WTC11 (cell line): ENCODE data around the gene PPP1R16B. TPM values are rescaled to one million over a fixed set of nuclear protein-coding genes. Genes with fewer than 3 reads are reported as not detected.
A peak's percentile ranks its signal among the peaks of the same experiment; 100 is the strongest.

Experiments used
- ATAC-seq: fragments of 200-7000 bp; cut with Tn5 transposase; 2 replicates; pipeline ENCODE4 v1.10.0; 2021; ENCODE audit warnings: mild to moderate bottlenecking, moderate library complexity
- CTCF ChIA-PET: fragments of 300-600 bp; sonication (Branson Sonifier 250); formaldehyde crosslinking; loops from one replicate; lab custom pipeline; 2021; ENCODE audit warnings: antibody characterized with exemption; lab: Charles Lee
- POLR2A ChIA-PET: fragments of 350-600 bp; sonication (Branson Sonifier 250); formaldehyde crosslinking; loops from one replicate; lab custom pipeline; 2021; ENCODE audit warnings: antibody characterized with exemption; lab: Charles Lee
- DNase-seq: peaks from one replicate; pipeline ENCODE4 v3.0.0; 2021; ENCODE audit warnings: low spot score
- H3K27ac Mint-ChIP-seq: 2 replicates; pipeline ENCODE4 v1.8.0; 2021; ENCODE audit warnings: mixed read lengths
- H3K27me3 Mint-ChIP-seq: 2 replicates; pipeline ENCODE4 v1.8.0; 2021; ENCODE audit warnings: low read depth, mild to moderate bottlenecking, moderate library complexity, mixed read lengths
- H3K36me3 Mint-ChIP-seq: 2 replicates; pipeline ENCODE4 v1.8.0; 2021; ENCODE audit warnings: mixed read lengths
- H3K4me1 Mint-ChIP-seq: 2 replicates; pipeline ENCODE4 v1.8.0; 2022; ENCODE audit warnings: mixed read lengths
- H3K4me3 Mint-ChIP-seq: 2 replicates; pipeline ENCODE4 v1.8.0; 2021; ENCODE audit warnings: mild to moderate bottlenecking, moderate library complexity, mixed read lengths
- H3K9me3 Mint-ChIP-seq: 2 replicates; pipeline ENCODE4 v1.8.0; 2021; ENCODE audit warnings: mixed read lengths
- CREM ChIP-seq: sonication (generic); formaldehyde crosslinking; IDR thresholded peaks from 2 replicates; pipeline ENCODE4 v1.8.1; 2022; ENCODE audit warnings: mild to moderate bottlenecking, missing genetic modification reagents, moderate library complexity
- ELF4 ChIP-seq: sonication (generic); formaldehyde crosslinking; IDR thresholded peaks from 2 replicates; pipeline ENCODE4 v1.8.1; 2022; ENCODE audit warnings: low read depth, mild to moderate bottlenecking, moderate library complexity, missing genetic modification reagents
- FOXJ3 ChIP-seq: sonication (generic); formaldehyde crosslinking; IDR thresholded peaks from 2 replicates; pipeline ENCODE4 v1.9.0; 2021; ENCODE audit warnings: missing genetic modification reagents, mild to moderate bottlenecking, borderline replicate concordance
- KAT7 ChIP-seq: sonication (generic); formaldehyde crosslinking; IDR thresholded peaks from 2 replicates; pipeline ENCODE4 v1.8.1; 2023; ENCODE audit warnings: missing genetic modification reagents, mild to moderate bottlenecking, borderline replicate concordance
- NR2C2 ChIP-seq: sonication (generic); formaldehyde crosslinking; IDR thresholded peaks from 2 replicates; pipeline ENCODE4 v1.8.0; 2022; ENCODE audit warnings: mild to moderate bottlenecking, missing genetic modification reagents
- SOX15 ChIP-seq: fragments of 250-450 bp; sonication (Bioruptor Pico); IDR thresholded peaks from 2 replicates; pipeline ENCODE4 v1.9.0; 2021; ENCODE audit warnings: mild to moderate bottlenecking
- TCF7 ChIP-seq: sonication (generic); formaldehyde crosslinking; IDR thresholded peaks from 2 replicates; pipeline ENCODE4 v1.8.0; 2022; ENCODE audit warnings: mild to moderate bottlenecking, low read depth, missing genetic modification reagents, moderate library complexity
- TEAD1 ChIP-seq: sonication (generic); formaldehyde crosslinking; IDR thresholded peaks from 2 replicates; pipeline ENCODE4 v1.8.0; 2022; ENCODE audit warnings: mild to moderate bottlenecking, missing genetic modification reagents
- ZNF138 ChIP-seq: sonication (generic); formaldehyde crosslinking; conservative IDR thresholded peaks from 2 replicates; pipeline ENCODE4 v1.8.1; 2022; ENCODE audit warnings: mild to moderate bottlenecking, moderate library complexity, missing genetic modification reagents
- ZNF317 ChIP-seq: sonication (generic); formaldehyde crosslinking; IDR thresholded peaks from 2 replicates; pipeline ENCODE4 v1.8.1; 2023; ENCODE audit warnings: low read depth, mild to moderate bottlenecking, moderate library complexity, missing genetic modification reagents, borderline replicate concordance
- ZNF423 ChIP-seq: fragments of 250-450 bp; sonication (Bioruptor Pico); IDR thresholded peaks from 2 replicates; pipeline ENCODE4 v2.1.2; 2022; ENCODE audit warnings: mild to moderate bottlenecking, moderate library complexity
- ZNF512 ChIP-seq: sonication (generic); formaldehyde crosslinking; IDR thresholded peaks from 2 replicates; pipeline ENCODE4 v1.8.1; 2022; ENCODE audit warnings: missing genetic modification reagents, borderline replicate concordance
- ZNF671 ChIP-seq: fragments of 250-450 bp; sonication (Bioruptor Pico); IDR thresholded peaks from 2 replicates; pipeline ENCODE4 v1.8.0; 2021; ENCODE audit warnings: mild to moderate bottlenecking
- total RNA-seq: library from RNA; stranded (reverse); gene quantifications from 3 replicates; pipeline ENCODE4 v1.2.3, GENCODE V29; 2021
- TF ChIP-seq, protein P1 (sequence below): fragments of 250-450 bp; sonication (Bioruptor Pico); IDR thresholded peaks from 2 replicates; pipeline ENCODE4 v1.9.0; 2021; ENCODE audit warnings: moderate library complexity, mild to moderate bottlenecking, inconsistent platforms, borderline replicate concordance
- TF ChIP-seq, protein P2 (sequence below): fragments of 250-450 bp; sonication (Bioruptor Pico); IDR thresholded peaks from 2 replicates; pipeline ENCODE4 v1.9.0; 2021; ENCODE audit warnings: mild to moderate bottlenecking, borderline replicate concordance
- TF ChIP-seq, protein P3 (sequence below): sonication (generic); formaldehyde crosslinking; IDR thresholded peaks from 2 replicates; pipeline ENCODE4 v1.8.1; 2023; ENCODE audit warnings: mild to moderate bottlenecking, moderate library complexity, missing genetic modification reagents

The PPP1R16B gene
- total RNA-seq, 1 experiment from 2014 or later = 12.0 TPM

- TF ChIP-seq, protein P1, sequence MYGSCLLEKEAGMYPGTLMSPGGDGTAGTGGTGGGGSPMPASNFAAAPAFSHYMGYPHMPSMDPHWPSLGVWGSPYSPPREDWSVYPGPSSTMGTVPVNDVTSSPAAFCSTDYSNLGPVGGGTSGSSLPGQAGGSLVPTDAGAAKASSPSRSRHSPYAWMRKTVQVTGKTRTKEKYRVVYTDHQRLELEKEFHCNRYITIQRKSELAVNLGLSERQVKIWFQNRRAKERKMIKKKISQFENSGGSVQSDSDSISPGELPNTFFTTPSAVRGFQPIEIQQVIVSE (CRISPR knock-in tag) = no peak
- no peak for TF ChIP-seq KAT7
- TF ChIP-seq ZNF317 (CRISPR knock-in tag) = no peak
- TF ChIP-seq, all 79 proteins: peak for 0
Observed at GRCh38 chr20:38811769-38812168, 6.3 kb downstream of the PPP1R16B start (continued).

DNA sequence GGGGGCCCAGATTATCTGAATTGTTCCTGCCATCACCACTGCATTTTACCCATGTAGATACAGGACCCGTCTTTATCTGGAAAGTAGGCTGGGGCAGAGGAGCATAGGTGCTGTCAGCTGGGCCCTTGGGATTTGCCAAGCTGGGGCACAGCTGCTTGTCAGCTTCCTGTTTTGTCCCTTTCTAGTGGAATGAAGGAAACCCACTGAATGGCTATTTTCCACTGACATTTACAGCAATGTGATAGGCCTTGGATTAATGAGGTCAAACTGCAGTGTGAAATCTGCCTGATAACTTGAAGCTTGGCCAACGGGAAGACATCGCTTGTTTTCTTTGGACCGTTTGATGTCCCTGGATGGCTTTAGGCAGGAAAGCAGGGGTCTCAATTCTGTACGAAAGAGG, 6.7 kb downstream of the PPP1R16B start:
- peaks cover 41% of the 10 kb centered on the region for H3K4me1 Mint-ChIP-seq
- H3K4me3 Mint-ChIP-seq = no peak overlapping the region
- no peak overlapping the region for H3K27ac Mint-ChIP-seq
- H3K27me3 Mint-ChIP-seq = peaks cover 18% of the 10 kb centered on the region
- CTCF ChIA-PET = no interaction called here
- ATAC-seq (no peak), DNase-seq (no peak)
- TF ChIP-seq TCF7 (CRISPR knock-in tag) = no peak
- H3K36me3 Mint-ChIP-seq = peaks cover 2% of the 10 kb centered on the region; the same call in 1 of the 2 replicates
- POLR2A ChIA-PET = no interaction called here
- no peaks in the 10 kb centered on the region for H3K9me3 Mint-ChIP-seq

DNA sequence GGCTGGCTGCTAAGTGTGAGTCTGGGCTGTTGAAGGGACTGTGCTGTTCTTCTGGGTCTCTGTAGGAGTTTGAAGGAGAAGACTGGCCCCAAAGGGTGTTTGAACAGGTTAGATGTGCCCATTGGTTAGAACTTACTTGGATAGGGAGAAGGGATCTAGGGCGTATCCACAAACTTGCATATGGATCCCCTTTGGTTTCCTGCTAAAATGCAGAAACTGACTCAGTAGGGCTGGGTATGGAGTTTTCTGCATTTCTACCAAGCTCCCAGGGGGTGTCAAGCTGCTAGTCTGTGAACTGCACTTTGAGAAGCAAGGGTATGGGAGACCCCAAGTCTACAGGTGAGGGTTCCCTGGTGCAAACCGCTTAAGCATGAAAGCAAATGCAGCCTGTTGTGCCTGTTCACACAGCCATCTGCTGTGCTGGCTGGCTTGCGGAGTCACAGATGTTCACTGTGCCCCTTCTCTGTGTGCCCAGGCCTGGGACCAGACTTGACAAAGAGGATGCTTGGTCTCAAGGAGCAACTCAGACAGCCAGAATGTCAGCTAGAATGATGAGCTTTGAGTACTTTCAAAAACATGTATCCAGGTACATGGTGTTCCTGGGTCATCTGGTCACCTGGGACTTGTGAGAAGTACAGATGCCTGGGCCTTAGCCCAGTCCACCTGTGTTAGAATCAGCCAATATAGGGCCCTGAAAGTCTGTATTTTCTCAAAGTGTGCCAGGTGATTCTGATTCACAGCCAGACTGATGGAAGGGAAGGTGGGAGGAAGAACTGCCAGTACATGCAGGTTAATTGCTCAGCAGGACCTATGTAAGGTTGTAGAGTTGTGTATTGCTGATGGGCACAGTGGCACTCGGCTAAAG, 7.4 kb downstream of the PPP1R16B start:
- peaks cover 2% of the 10 kb centered on the region; the same call in 1 of the 2 replicates for H3K36me3 Mint-ChIP-seq
- no peaks in the 10 kb centered on the region for H3K9me3 Mint-ChIP-seq
- ChIA-PET POLR2A (no interaction called here), CTCF (no interaction called here)
- H3K4me3 Mint-ChIP-seq = no peak overlapping the region
- H3K27me3 Mint-ChIP-seq = peaks cover 11% of the 10 kb centered on the region
- ATAC-seq = no peak
- H3K4me1 Mint-ChIP-seq = peaks cover 41% of the 10 kb centered on the region
- no peak for DNase-seq
- TF ChIP-seq KAT7 (no peak), ZNF138 (no peak), ELF4 (no peak), NR2C2 (no peak), ZNF512 (CRISPR knock-in tag) (no peak), CREM (CRISPR knock-in tag) (no peak), ZNF671 (no peak), SOX15 (CRISPR knock-in tag) (no peak), TEAD1 (CRISPR knock-in tag) (no peak), FOXJ3 (CRISPR knock-in tag) (no peak), ZNF423 (CRISPR knock-in tag) (no peak)
- TF ChIP-seq, protein P2, sequence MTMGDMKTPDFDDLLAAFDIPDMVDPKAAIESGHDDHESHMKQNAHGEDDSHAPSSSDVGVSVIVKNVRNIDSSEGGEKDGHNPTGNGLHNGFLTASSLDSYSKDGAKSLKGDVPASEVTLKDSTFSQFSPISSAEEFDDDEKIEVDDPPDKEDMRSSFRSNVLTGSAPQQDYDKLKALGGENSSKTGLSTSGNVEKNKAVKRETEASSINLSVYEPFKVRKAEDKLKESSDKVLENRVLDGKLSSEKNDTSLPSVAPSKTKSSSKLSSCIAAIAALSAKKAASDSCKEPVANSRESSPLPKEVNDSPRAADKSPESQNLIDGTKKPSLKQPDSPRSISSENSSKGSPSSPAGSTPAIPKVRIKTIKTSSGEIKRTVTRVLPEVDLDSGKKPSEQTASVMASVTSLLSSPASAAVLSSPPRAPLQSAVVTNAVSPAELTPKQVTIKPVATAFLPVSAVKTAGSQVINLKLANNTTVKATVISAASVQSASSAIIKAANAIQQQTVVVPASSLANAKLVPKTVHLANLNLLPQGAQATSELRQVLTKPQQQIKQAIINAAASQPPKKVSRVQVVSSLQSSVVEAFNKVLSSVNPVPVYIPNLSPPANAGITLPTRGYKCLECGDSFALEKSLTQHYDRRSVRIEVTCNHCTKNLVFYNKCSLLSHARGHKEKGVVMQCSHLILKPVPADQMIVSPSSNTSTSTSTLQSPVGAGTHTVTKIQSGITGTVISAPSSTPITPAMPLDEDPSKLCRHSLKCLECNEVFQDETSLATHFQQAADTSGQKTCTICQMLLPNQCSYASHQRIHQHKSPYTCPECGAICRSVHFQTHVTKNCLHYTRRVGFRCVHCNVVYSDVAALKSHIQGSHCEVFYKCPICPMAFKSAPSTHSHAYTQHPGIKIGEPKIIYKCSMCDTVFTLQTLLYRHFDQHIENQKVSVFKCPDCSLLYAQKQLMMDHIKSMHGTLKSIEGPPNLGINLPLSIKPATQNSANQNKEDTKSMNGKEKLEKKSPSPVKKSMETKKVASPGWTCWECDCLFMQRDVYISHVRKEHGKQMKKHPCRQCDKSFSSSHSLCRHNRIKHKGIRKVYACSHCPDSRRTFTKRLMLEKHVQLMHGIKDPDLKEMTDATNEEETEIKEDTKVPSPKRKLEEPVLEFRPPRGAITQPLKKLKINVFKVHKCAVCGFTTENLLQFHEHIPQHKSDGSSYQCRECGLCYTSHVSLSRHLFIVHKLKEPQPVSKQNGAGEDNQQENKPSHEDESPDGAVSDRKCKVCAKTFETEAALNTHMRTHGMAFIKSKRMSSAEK (CRISPR knock-in tag) = no peak
- TF ChIP-seq, protein P3, sequence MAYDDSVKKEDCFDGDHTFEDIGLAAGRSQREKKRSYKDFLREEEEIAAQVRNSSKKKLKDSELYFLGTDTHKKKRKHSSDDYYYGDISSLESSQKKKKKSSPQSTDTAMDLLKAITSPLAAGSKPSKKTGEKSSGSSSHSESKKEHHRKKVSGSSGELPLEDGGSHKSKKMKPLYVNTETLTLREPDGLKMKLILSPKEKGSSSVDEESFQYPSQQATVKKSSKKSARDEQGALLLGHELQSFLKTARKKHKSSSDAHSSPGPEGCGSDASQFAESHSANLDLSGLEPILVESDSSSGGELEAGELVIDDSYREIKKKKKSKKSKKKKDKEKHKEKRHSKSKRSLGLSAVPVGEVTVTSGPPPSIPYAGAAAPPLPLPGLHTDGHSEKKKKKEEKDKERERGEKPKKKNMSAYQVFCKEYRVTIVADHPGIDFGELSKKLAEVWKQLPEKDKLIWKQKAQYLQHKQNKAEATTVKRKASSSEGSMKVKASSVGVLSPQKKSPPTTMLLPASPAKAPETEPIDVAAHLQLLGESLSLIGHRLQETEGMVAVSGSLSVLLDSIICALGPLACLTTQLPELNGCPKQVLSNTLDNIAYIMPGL (CRISPR knock-in tag) = no peak
- H3K27ac Mint-ChIP-seq = peak overlapping the region; percentile 70; the same call in 1 of the 2 replicates
